Kidney capillary endothelial cell (primary cell): ENCODE data around the gene HES6.

ENCODE experiments used
- DNase-seq: peaks from one replicate; pipeline ENCODE4 v3.0.0-alpha.2; 2018; ENCODE audit warnings: low spot score

HES6 gene

GRCh38 chr2:238233625-238234024, 6.2 kb downstream of the HES6 start:
- DNase-seq, result no peak

- no peak for DNase-seq
These were observed 8.0 kb downstream of the HES6 start for GRCh38 chr2:238231809-238232208.

- peak; percentile 56 for DNase-seq
These were observed 8.5 kb downstream of the HES6 start for GRCh38 chr2:238231251-238231793.

DNA sequence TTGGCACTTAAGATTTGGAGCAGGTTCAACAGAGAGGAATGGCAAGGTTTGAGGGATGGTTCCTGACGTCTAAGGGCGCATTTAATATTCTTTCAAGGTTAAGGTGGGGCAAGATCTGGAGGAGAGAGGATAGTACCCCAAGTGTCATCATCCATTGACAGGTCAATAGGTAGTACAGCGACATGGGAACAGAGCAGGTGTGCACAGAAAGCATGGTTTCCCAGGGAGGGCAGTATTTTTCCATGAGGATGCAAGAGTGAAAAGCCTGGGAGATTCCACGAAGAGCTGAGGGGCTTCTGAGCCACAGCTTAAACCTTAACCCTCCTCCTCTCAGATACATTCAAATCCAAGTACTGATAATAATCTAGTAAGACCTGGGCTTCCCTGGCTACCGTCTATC, 9.1 kb downstream of the HES6 start:
- DNase-seq, result no peak

GRCh38 chr2:238228700-238229099, 11.1 kb downstream of the HES6 start:
- no peak for DNase-seq

DNA sequence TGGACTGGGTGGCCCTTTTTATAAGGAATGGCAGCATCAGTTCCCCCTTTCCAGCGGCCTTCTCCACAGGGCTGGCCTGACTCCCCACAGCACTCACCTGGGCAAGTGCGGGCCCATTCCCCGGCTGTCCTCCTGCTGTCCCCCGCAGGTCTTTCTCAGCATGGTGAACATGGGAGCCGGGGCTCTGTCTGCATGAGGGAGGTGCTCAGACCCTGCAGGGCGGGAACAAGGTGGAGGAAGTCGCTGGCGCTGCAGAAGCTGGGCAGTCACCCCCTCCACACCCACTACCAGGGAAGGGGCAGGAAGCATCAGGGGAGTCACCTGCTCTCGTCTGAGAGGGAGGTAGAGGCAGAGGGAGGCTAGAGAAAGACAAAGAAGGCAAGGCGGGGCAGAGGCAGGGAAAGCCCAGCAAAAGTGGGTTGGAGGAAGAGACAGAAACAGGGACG, 12.2 kb downstream of the HES6 start:
- no peak for DNase-seq

- DNase-seq, result no peak
These were observed 12.9 kb downstream of the HES6 start for GRCh38 chr2:238226698-238227586.

- no peak for DNase-seq
These were observed 13.7 kb downstream of the HES6 start for GRCh38 chr2:238225911-238226697.

- DNase-seq, result no peak
These were observed 14.7 kb downstream of the HES6 start for GRCh38 chr2:238225121-238225520.

GRCh38 chr2:238224356-238225035, 15.3 kb downstream of the HES6 start:
- DNase-seq, result no peak

DNA sequence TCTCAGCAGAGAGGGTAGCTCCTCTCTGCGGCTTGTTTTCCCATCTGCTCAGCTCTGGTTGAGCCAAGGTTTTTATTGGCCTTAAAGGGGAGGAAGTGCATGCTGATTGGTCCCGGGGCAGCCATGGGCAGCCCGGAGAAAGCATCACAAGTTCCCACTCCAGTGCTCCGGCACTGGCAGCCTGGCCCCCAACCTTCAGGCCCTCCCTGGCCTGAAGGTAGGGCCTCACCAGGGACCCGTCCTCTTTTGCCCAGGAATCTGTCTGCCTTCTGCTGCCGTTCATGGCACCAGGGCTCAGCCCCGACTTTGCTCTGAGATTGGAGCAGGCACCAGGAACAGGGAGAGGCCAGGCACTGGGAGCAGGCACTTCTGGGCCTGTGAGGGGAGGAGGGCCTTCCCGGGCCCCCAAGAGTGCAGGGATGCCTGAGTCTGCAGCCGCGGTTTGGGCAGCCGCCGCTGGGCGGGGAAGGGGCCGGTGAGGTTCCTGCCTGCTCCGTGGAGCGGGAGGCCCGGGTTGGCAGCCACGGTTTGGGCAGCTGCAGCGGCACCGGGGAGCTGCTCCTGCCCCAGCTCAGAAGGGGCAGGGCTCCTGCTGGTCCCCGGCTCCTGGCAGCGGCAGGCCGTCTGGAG, 18.8 kb downstream of the HES6 start:
- no peak for DNase-seq

- no peak for DNase-seq
These were observed 19.5 kb downstream of the HES6 start for GRCh38 chr2:238220274-238220891.

DNA sequence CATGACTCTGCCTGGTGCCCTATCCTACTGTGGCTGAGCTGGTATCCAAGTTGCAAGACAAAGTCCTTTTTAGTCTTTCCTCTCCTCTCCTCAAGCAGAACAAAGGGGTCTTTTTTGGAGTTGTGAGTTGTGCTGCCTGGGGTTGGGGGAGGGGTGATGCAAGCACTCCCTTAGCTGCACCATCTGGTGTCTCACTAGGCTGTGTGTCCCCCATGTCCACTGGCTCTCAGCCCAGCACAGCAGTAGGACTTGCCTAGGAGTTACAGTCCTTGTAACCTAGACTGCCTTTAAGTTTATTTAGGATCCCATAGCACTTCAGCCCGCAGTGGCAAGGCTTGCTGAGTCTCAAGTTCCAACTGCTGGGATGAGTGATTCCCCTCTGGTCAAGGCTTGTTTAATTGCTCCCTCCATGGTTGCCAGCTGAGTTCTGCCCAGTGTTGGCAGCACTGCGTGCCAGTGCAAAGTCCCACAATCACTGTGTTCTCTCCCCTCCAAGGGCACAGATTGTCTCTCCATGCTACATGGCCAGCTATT, 23.1 kb downstream of the HES6 start:
- DNase-seq, result no peak

DNA sequence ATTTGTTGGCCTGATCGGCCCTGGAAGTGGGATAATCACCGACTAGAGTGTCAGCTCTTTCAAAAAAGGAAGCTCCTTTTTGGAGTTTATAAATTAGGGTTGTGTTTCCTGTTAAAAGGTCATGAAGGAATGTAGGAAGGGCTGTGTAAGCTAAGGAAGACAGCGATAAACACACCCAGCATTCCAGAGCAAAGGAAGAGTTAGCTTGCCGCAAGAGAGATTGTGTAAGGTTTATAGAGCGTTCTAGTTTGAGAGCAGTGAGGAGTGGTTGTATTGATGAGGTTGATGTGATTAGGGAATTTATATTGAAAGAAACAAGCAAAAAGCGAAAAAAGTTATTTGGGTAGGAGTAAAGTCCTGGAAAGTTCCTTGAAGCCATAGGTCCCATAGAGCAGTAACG, 32.8 kb downstream of the HES6 start:
- no peak for DNase-seq

DNA sequence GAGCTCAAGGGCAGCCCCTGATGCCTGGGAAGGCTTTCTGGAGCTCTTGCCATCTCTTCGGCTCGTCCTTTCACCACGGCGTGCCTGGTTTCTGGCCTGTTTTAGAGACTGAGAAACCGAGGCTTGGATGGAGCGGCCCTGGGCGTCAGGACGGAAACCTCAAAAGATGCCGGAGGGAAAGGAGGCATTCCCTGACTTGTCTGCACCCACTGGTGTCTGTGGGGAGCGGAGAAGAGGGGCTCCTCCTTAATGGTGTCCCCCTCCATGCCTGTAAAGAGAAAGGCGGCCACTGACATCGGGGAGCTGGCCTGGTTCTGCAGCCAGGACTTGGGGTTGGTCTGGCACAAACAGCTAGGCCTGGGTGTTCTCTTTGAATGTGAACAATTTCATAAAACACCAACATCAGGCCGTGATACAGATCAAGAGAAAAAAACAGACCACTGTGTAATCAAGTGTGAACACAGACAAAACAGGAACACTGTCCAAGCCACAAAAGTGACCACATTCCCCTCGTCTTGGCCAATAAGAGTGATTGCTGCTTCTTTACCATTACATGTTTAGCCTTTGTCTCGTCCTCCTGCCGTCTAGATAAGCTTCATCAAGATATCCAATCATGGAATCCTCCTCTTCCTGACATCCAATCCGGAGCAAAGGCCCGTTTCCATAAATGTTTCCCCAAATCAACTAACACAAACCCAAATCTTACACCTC, 35.7 kb downstream of the HES6 start:
- DNase-seq, result no peak

DNA sequence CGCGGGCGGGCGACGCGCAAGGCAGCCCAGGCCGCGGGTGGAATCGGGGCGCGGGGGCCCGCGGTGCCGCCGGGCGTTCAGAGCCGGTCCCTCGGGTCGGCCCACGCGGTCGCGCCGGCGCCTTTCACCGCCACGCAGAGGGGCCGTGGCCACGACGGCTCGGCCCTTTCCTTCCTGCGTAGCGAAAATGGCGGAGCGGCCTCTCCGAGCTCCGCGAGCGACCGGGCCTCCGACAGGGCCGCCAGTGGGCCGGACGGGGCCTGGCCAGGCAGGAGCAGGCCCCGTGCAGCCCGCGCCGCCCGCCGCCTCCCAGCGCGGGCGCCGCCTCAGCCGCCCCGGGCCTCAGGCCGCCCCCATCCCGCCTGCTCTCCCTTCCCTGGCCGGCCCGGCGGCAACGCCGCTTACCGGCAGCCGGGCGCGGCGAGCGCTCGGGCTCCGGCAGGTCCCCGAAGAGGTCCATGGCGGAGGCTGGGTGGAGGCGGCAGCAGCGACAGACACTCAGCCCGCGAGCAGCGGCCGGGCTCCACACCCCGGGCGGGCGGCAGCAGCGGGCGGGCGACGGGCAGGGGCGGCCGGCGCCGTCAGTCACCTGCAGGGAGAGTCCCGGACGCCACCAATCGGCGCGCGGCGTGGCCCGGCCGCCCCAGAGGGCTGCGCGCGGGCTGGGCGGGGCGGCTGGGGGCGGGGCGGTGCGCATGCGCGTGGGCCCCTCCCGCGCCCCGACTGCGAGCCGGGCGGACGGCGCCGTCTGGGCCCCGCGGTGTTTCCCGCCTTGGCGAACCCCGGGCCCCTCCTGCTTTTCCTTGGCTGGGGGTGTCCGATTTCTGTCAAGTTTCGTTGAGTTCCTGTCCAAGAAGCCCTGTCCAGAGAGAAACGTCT, 36.5 kb downstream of the HES6 start, which contains the start of gene ILKAP:
Gene ILKAP, minus strand, starts transcription at position 602 of the 879 bp plus-strand sequence. Its CDS starts 142 bp downstream, at position 460.
- DNase-seq, result peak; percentile 86

GRCh38 chr2:238202326-238203093, 37.3 kb downstream of the HES6 start:
- peak; percentile 8 for DNase-seq

GRCh38 chr2:238190445-238190844, 49.4 kb downstream of the HES6 start:
- no peak for DNase-seq
